ENCODE measurements around the gene HSD17B10. TPM values are rescaled to one million over a fixed set of nuclear protein-coding genes. Genes with fewer than 3 reads are reported as not detected.
"Not testable (repeated sequence)": the region's sequence is repeated elsewhere in the genome, so short reads cannot be mapped to it uniquely, and the experiment has no call there.

The HSD17B10 gene
- total and polyA plus RNA-seq, 8 donors: 26.8 to 54.7 (median 40.2) TPM

GRCh38 chrX:53479301-53479700, 45.1 kb upstream of the HSD17B10 start:
- intact Hi-C loops (cut with DNase I): no loop called here

GRCh38 chrX:53476371-53476770, 42.2 kb upstream of the HSD17B10 start:
- TF ChIP-seq CTCF (IDR thresholded peaks at IDR 0.05): no peak
- FAIRE-seq (no peak), ATAC-seq (no peak), DNase-seq (no peak)
- H3K27me3 ChIP-seq: peaks cover 0 to 3% (median 0%) of the 10 kb centered on the region in 4 donors
- H3K4me1 ChIP-seq: no peaks in the 10 kb centered on the region
- H3K36me3 ChIP-seq: no peaks in the 10 kb centered on the region
- WGBS, 2 donors: 53 to 55% methylated on average over 2 of the region's 2 CpGs
- H3K9me3 ChIP-seq: no peaks in the 10 kb centered on the region
- H3K27ac ChIP-seq: no peak overlapping the region
- H3K4me3 ChIP-seq: no peak overlapping the region
- intact Hi-C loops (cut with DNase I): no loop called here

More at GRCh38 chrX:53479301-53479700, 45.1 kb upstream of the HSD17B10 start:
- Histone ChIP-seq H3K4me3 (no peak overlapping the region), H3K27me3 (peaks cover 0 to 2% (median 0%) of the 10 kb centered on the region in 4 donors), H3K36me3 (no peaks in the 10 kb centered on the region), H3K27ac (no peak overlapping the region), H3K9me3 (no peaks in the 10 kb centered on the region), H3K4me1 (no peaks in the 10 kb centered on the region)
- no peak for TF ChIP-seq CTCF (IDR thresholded peaks at IDR 0.05)
- 70 to 80% methylated on average over 5 of the region's 5 CpGs for WGBS, 2 donors
- FAIRE-seq (no peak), DNase-seq (no peak), ATAC-seq (no peak)

- intact Hi-C loops (cut with DNase I): no loop called here
- no peak for TF ChIP-seq CTCF (IDR thresholded peaks at IDR 0.05)
- 59 to 66% methylated on average over 2 of the region's 2 CpGs for WGBS, 2 donors
- DNase-seq (no peak), ATAC-seq (no peak), FAIRE-seq (no peak)
- H3K36me3 ChIP-seq: no peaks in the 10 kb centered on the region
- H3K9me3 ChIP-seq: no peaks in the 10 kb centered on the region
- no peak overlapping the region for H3K4me3 ChIP-seq
- no peaks in the 10 kb centered on the region for H3K4me1 ChIP-seq
- no peak overlapping the region for H3K27ac ChIP-seq
- H3K27me3 ChIP-seq: peaks cover 0 to 10% (median 0%) of the 10 kb centered on the region in 4 donors
Observed at GRCh38 chrX:53474707-53475106, 40.5 kb upstream of the HSD17B10 start.

GRCh38 chrX:53471346-53471745, 37.2 kb upstream of the HSD17B10 start:
- Histone ChIP-seq H3K9me3 (no peaks in the 10 kb centered on the region), H3K36me3 (no peaks in the 10 kb centered on the region), H3K4me3 (no peak overlapping the region), H3K4me1 (no peaks in the 10 kb centered on the region), H3K27me3 (peaks cover 0 to 19% (median 0%) of the 10 kb centered on the region in 4 donors), H3K27ac (no peak overlapping the region)
- FAIRE-seq (no peak), DNase-seq (no peak), ATAC-seq (no peak)
- intact Hi-C loops (cut with DNase I): no loop called here
- 70 to 85% methylated on average over 3 of the region's 3 CpGs for WGBS, 2 donors
- no peak for TF ChIP-seq CTCF (IDR thresholded peaks at IDR 0.05)

GRCh38 chrX:53468659-53469058, 34.5 kb upstream of the HSD17B10 start:
- H3K36me3 ChIP-seq; FAIRE-seq; H3K4me3 ChIP-seq; DNase-seq; intact Hi-C loops (cut with DNase I); H3K27ac ChIP-seq; ATAC-seq; H3K9me3 ChIP-seq; H3K4me1 ChIP-seq: not testable (repeated sequence)
- H3K27me3 ChIP-seq: peaks cover 0 to 19% (median 0%) of the 10 kb centered on the region in 4 donors
- WGBS, 2 donors: 75 to 77% methylated on average over 3 of the region's 3 CpGs

All from pancreas (tissue), 10 donors.